DOHH2 (cell line): ENCODE results near the gene IFIT3.

ENCODE experiments used
- EZH2phosphoT487 ChIP-seq: fragments of 200-600 bp; sonication (generic); IDR thresholded peaks from 2 replicates; pipeline ENCODE4 v1.6.1; 2017; ENCODE audit warnings: borderline replicate concordance, mild to moderate bottlenecking, antibody characterized with exemption, low read length, moderate library complexity, mixed read lengths
- TF ChIP-seq, protein P1 (sequence below): fragments of 200-600 bp; sonication (generic); IDR thresholded peaks from one replicate; pipeline ENCODE4 v1.5.1; 2014; ENCODE audit warnings: antibody characterized with exemption, mild to moderate bottlenecking, low read depth, low read length; ENCODE audit not compliant: poor library complexity, severe bottlenecking

DNA sequence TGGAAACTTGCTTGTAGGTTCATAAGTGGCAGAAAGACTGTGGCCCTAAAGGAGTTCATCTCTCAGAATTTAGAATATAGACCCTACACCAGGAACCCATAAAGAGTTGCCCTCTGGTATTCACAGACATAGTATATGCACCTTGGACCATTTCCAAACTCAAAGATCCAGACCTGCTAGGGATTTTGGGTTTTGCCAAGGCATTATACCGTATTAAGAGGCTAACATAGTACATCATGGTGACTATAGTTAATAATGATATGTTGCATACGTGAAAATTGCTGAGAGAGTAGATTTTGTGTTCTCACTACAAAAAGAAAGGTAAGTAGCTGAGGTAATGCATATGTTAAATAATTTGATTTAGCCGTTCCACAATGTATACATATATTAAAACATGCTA, 13.9 kb downstream of the IFIT3 start:
- TF ChIP-seq, protein P1, sequence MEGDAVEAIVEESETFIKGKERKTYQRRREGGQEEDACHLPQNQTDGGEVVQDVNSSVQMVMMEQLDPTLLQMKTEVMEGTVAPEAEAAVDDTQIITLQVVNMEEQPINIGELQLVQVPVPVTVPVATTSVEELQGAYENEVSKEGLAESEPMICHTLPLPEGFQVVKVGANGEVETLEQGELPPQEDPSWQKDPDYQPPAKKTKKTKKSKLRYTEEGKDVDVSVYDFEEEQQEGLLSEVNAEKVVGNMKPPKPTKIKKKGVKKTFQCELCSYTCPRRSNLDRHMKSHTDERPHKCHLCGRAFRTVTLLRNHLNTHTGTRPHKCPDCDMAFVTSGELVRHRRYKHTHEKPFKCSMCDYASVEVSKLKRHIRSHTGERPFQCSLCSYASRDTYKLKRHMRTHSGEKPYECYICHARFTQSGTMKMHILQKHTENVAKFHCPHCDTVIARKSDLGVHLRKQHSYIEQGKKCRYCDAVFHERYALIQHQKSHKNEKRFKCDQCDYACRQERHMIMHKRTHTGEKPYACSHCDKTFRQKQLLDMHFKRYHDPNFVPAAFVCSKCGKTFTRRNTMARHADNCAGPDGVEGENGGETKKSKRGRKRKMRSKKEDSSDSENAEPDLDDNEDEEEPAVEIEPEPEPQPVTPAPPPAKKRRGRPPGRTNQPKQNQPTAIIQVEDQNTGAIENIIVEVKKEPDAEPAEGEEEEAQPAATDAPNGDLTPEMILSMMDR: no peak
- no peak for TF ChIP-seq EZH2phosphoT487
